ENCODE data around the gene PIK3C2G.

PIK3C2G gene

GRCh38 chr12:18564306-18564705, 303.0 kb downstream of the PIK3C2G start:
- ATAC-seq (no peak), DNase-seq (no peak)
- H3K27ac Mint-ChIP-seq: no peak overlapping the region
- H3K4me3 Mint-ChIP-seq: no peak overlapping the region
- no peaks in the 10 kb centered on the region for H3K4me1 Mint-ChIP-seq
- H3K9me3 Mint-ChIP-seq: peaks cover 0 to 5% of the 10 kb centered on the region in 2 donors
- H3K27me3 Mint-ChIP-seq: no peaks in the 10 kb centered on the region

GRCh38 chr12:18567787-18568186, 306.5 kb downstream of the PIK3C2G start:
- Mint-ChIP-seq H3K4me1 (no peaks in the 10 kb centered on the region), H3K27me3 (no peaks in the 10 kb centered on the region), H3K9me3 (peaks cover 0 to 5% of the 10 kb centered on the region in 2 donors), H3K27ac (no peak overlapping the region), H3K4me3 (no peak overlapping the region)
- no peak for ATAC-seq
- no peak for DNase-seq

GRCh38 chr12:18570543-18570942, 309.2 kb downstream of the PIK3C2G start:
- no peak for ATAC-seq
- H3K9me3 Mint-ChIP-seq: peaks cover 0 to 12% of the 10 kb centered on the region in 2 donors
- no peaks in the 10 kb centered on the region for H3K27me3 Mint-ChIP-seq
- H3K4me3 Mint-ChIP-seq: no peak overlapping the region
- DNase-seq: no peak
- no peak overlapping the region for H3K27ac Mint-ChIP-seq
- H3K4me1 Mint-ChIP-seq: no peaks in the 10 kb centered on the region

GRCh38 chr12:18576104-18576626, 314.8 kb downstream of the PIK3C2G start:
- no peak for DNase-seq
- H3K4me3 Mint-ChIP-seq: no peak overlapping the region
- H3K27ac Mint-ChIP-seq: no peak overlapping the region
- ATAC-seq: no peak
- H3K27me3 Mint-ChIP-seq: no peaks in the 10 kb centered on the region
- H3K9me3 Mint-ChIP-seq: peaks cover 0 to 7% of the 10 kb centered on the region in 2 donors
- no peaks in the 10 kb centered on the region for H3K4me1 Mint-ChIP-seq

- DNase-seq: no peak
- Mint-ChIP-seq H3K27me3 (no peaks in the 10 kb centered on the region), H3K4me1 (no peaks in the 10 kb centered on the region), H3K27ac (no peak overlapping the region), H3K9me3 (peaks cover 3 to 11% of the 10 kb centered on the region in 2 donors), H3K4me3 (no peak overlapping the region)
- ATAC-seq: no peak
Observed at GRCh38 chr12:18576648-18577047, 315.3 kb downstream of the PIK3C2G start.

- H3K27ac Mint-ChIP-seq: no peak overlapping the region
- DNase-seq: no peak
Observed at GRCh38 chr12:18578191-18578590, 316.9 kb downstream of the PIK3C2G start.

GRCh38 chr12:18580291-18580690, 319.0 kb downstream of the PIK3C2G start:
- H3K9me3 Mint-ChIP-seq: peaks cover 8 to 9% of the 10 kb centered on the region in 2 donors
- no peak for DNase-seq
- no peak for ATAC-seq
- H3K27ac Mint-ChIP-seq: no peak overlapping the region
- no peak overlapping the region for H3K4me3 Mint-ChIP-seq
- H3K27me3 Mint-ChIP-seq: no peaks in the 10 kb centered on the region
- H3K4me1 Mint-ChIP-seq: no peaks in the 10 kb centered on the region

More at GRCh38 chr12:18578191-18578590, 316.9 kb downstream of the PIK3C2G start:
- H3K9me3 Mint-ChIP-seq: peaks cover 8 to 16% of the 10 kb centered on the region in 2 donors
- no peaks in the 10 kb centered on the region for H3K27me3 Mint-ChIP-seq
- no peaks in the 10 kb centered on the region for H3K4me1 Mint-ChIP-seq
- no peak overlapping the region for H3K4me3 Mint-ChIP-seq
- no peak for ATAC-seq

- DNase-seq: no peak
- no peak for ATAC-seq
- no peak overlapping the region for H3K27ac Mint-ChIP-seq
- no peaks in the 10 kb centered on the region for H3K27me3 Mint-ChIP-seq
- no peak overlapping the region for H3K4me3 Mint-ChIP-seq
- H3K4me1 Mint-ChIP-seq: no peaks in the 10 kb centered on the region
- peaks cover 8 to 9% of the 10 kb centered on the region in 2 donors for H3K9me3 Mint-ChIP-seq
Observed at GRCh38 chr12:18580706-18581105, 319.4 kb downstream of the PIK3C2G start.

- DNase-seq (no peak), ATAC-seq (no peak)
- no peak overlapping the region for H3K4me3 Mint-ChIP-seq
- no peaks in the 10 kb centered on the region for H3K27me3 Mint-ChIP-seq
- H3K4me1 Mint-ChIP-seq: no peaks in the 10 kb centered on the region
- H3K27ac Mint-ChIP-seq: no peak overlapping the region
- peaks cover 8 to 9% of the 10 kb centered on the region in 2 donors for H3K9me3 Mint-ChIP-seq
Observed at GRCh38 chr12:18581232-18581962, 320.1 kb downstream of the PIK3C2G start.

GRCh38 chr12:18583655-18584054, 322.3 kb downstream of the PIK3C2G start:
- Mint-ChIP-seq H3K27me3 (no peaks in the 10 kb centered on the region), H3K4me3 (no peak overlapping the region), H3K4me1 (no peaks in the 10 kb centered on the region), H3K27ac (no peak overlapping the region), H3K9me3 (peaks cover 8 to 9% of the 10 kb centered on the region in 2 donors)
- ATAC-seq (no peak), DNase-seq (no peak)

- no peak for DNase-seq
- ATAC-seq: no peak
- no peak overlapping the region for H3K4me3 Mint-ChIP-seq
- H3K9me3 Mint-ChIP-seq: peaks cover 5 to 6% of the 10 kb centered on the region in 2 donors
- no peaks in the 10 kb centered on the region for H3K27me3 Mint-ChIP-seq
- H3K4me1 Mint-ChIP-seq: no peaks in the 10 kb centered on the region
- no peak overlapping the region for H3K27ac Mint-ChIP-seq
Observed at GRCh38 chr12:18586581-18586980, 325.3 kb downstream of the PIK3C2G start.

- ATAC-seq: no peak
- Mint-ChIP-seq H3K4me3 (no peak overlapping the region), H3K4me1 (no peaks in the 10 kb centered on the region), H3K27ac (no peak overlapping the region), H3K9me3 (peaks cover 0 to 4% of the 10 kb centered on the region in 2 donors), H3K27me3 (no peaks in the 10 kb centered on the region)
- DNase-seq: no peak
Observed at GRCh38 chr12:18589316-18589715, 328.0 kb downstream of the PIK3C2G start.

GRCh38 chr12:18591473-18591872, 330.2 kb downstream of the PIK3C2G start:
- ATAC-seq (no peak), DNase-seq (no peak)
- H3K4me3 Mint-ChIP-seq: no peak overlapping the region
- no peaks in the 10 kb centered on the region for H3K4me1 Mint-ChIP-seq
- peaks cover 0 to 4% of the 10 kb centered on the region in 2 donors for H3K9me3 Mint-ChIP-seq
- H3K27me3 Mint-ChIP-seq: no peaks in the 10 kb centered on the region
- no peak overlapping the region for H3K27ac Mint-ChIP-seq

GRCh38 chr12:18595412-18595811, 334.1 kb downstream of the PIK3C2G start:
- ATAC-seq: no peak
- no peaks in the 10 kb centered on the region for H3K27me3 Mint-ChIP-seq
- no peak overlapping the region for H3K4me3 Mint-ChIP-seq
- H3K9me3 Mint-ChIP-seq: peaks cover 0 to 4% of the 10 kb centered on the region in 2 donors
- DNase-seq: no peak
- no peak overlapping the region for H3K27ac Mint-ChIP-seq
- no peaks in the 10 kb centered on the region for H3K4me1 Mint-ChIP-seq

- Mint-ChIP-seq H3K4me3 (no peak overlapping the region), H3K9me3 (peaks cover 8 to 10% of the 10 kb centered on the region in 2 donors), H3K4me1 (no peaks in the 10 kb centered on the region), H3K27me3 (no peaks in the 10 kb centered on the region), H3K27ac (no peak overlapping the region)
- DNase-seq (no peak), ATAC-seq (no peak)
Observed at GRCh38 chr12:18601962-18602361, 340.6 kb downstream of the PIK3C2G start.

- no peak for ATAC-seq
- no peaks in the 10 kb centered on the region for H3K4me1 Mint-ChIP-seq
- H3K4me3 Mint-ChIP-seq: no peak overlapping the region
Observed at GRCh38 chr12:18612971-18613370, 351.7 kb downstream of the PIK3C2G start.

More at GRCh38 chr12:18612971-18613370, 351.7 kb downstream of the PIK3C2G start:
- no peak for DNase-seq
- Mint-ChIP-seq H3K27ac (no peak overlapping the region), H3K9me3 (peaks cover 0 to 10% of the 10 kb centered on the region in 2 donors), H3K27me3 (no peaks in the 10 kb centered on the region)

Measured in stimulated activated naive CD8-positive, alpha-beta T cell treated with anti-CD3 and anti-CD28 coated beads, Interleukin-15, amount 100 ng/mL, for 72 hours (primary cell).